A549 (cell line): ENCODE data around the gene ERBB3.
"Not testable (repeated sequence)": the region's sequence is repeated elsewhere in the genome, so short reads cannot be mapped to it uniquely, and the experiment has no call there.

Source experiments
- BHLHE40 ChIP-seq: IDR thresholded peaks from 2 replicates; pipeline ENCODE4 v1.6.1; 2012; ENCODE audit warnings: low read depth, low read length, inconsistent platforms
- CTCF ChIP-seq: fragments of >200 bp; sonication (Bioruptor Twin); formaldehyde crosslinking; IDR thresholded peaks from 3 replicates; pipeline ENCODE4 v1.5.1; 2016
- POLR2A ChIP-seq: IDR thresholded peaks from 2 replicates; pipeline ENCODE4 v1.6.1; 2012; ENCODE audit warnings: mild to moderate bottlenecking, low read length

DNA sequence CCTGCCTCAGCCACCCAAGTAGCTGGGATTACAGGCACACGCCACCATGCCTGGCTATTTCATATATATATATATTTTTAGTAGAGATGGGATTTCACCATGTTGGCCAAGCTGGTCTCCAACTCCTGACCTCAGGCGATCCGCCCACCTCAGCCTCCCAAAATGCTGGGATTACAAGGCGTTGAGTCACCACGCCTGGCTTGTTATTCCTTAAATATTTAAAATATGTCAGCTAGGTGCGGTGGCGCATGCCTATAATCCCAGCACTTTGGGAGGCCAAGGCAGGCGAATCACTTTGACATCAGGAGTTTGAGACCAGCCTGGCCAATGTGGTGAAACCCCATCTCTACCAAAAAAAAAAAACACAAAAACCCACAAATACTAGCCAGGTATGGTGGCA is 20.0 kb upstream of the ERBB3 start:
- TF ChIP-seq CTCF, BHLHE40, POLR2A: not testable (repeated sequence)
